Thymus (tissue), 11 donors: ENCODE results near the gene ROPN1L. TPM values are rescaled to one million over a fixed set of nuclear protein-coding genes. Genes with fewer than 3 reads are reported as not detected.
"Not testable (repeated sequence)": the region's sequence is repeated elsewhere in the genome, so short reads cannot be mapped to it uniquely, and the experiment has no call there.

Source experiments
- DNase-seq, 9 donors: peaks; one replicate each; pipeline ENCODE4 v3.0.0-alpha.2; 2013; ENCODE audit warnings: low spot score in 9 of 9, low read depth in 6 of 9, missing footprints in 1 of 9
- H3K27ac ChIP-seq, 2 donors: one replicate each; pipeline ENCODE4 v1.5.1; 2013; ENCODE audit warnings: control low read depth in 1 of 2, low read depth in 1 of 2, low read length in 1 of 2, mild to moderate bottlenecking in 1 of 2, moderate library complexity in 1 of 2
- H3K27me3 ChIP-seq, 2 donors: one replicate each; pipeline ENCODE4 v1.5.1; 2013; ENCODE audit warnings: low read length in 1 of 2; ENCODE audit not compliant: control insufficient read depth in 2 of 2, insufficient read depth in 1 of 2
- H3K36me3 ChIP-seq, 2 donors: one replicate each; pipeline ENCODE4 v1.5.1; 2013; ENCODE audit warnings: low read length in 1 of 2, mild to moderate bottlenecking in 1 of 2, moderate library complexity in 1 of 2; ENCODE audit not compliant: control insufficient read depth in 2 of 2, insufficient read depth in 2 of 2
- H3K4me1 ChIP-seq, 2 donors: one replicate each; pipeline ENCODE4 v1.5.1; 2013; ENCODE audit warnings: low read length in 2 of 2; ENCODE audit not compliant: control insufficient read depth in 2 of 2, insufficient read depth in 2 of 2
- H3K4me3 ChIP-seq, 2 donors: one replicate each; pipeline ENCODE4 v1.5.1; 2013; ENCODE audit warnings: low read length in 2 of 2, control low read depth in 1 of 2, mild to moderate bottlenecking in 1 of 2
- H3K9me3 ChIP-seq, 2 donors: one replicate each; pipeline ENCODE4 v1.5.1; 2013; ENCODE audit warnings: low read length in 1 of 2, mild to moderate bottlenecking in 1 of 2; ENCODE audit not compliant: control insufficient read depth in 2 of 2, insufficient read depth in 1 of 2
- WGBS: extraction: QIAGEN DNeasy Blood & Tissue Kit; methylation state at CpG from one replicate; pipeline ENCODE4 v1.1.7; 2013; 5-methylcytosine and 5-hydroxymethylcytosine counted together
- polyA plus RNA-seq: library from polyadenylated mRNA; stranded (reverse); fragments of 200-250 nt; gene quantifications from one replicate; pipeline ENCODE4 v1.2.3, GENCODE V29; 2013
- total RNA-seq: library from RNA; stranded (reverse); fragments of 120-200 nt; gene quantifications from one replicate; pipeline ENCODE4 v1.2.4, GENCODE V29; 2013
- donor health status: healthy.

ROPN1L gene
- total and polyA plus RNA-seq, 2 donors: 0.42 to 0.68 TPM

DNA sequence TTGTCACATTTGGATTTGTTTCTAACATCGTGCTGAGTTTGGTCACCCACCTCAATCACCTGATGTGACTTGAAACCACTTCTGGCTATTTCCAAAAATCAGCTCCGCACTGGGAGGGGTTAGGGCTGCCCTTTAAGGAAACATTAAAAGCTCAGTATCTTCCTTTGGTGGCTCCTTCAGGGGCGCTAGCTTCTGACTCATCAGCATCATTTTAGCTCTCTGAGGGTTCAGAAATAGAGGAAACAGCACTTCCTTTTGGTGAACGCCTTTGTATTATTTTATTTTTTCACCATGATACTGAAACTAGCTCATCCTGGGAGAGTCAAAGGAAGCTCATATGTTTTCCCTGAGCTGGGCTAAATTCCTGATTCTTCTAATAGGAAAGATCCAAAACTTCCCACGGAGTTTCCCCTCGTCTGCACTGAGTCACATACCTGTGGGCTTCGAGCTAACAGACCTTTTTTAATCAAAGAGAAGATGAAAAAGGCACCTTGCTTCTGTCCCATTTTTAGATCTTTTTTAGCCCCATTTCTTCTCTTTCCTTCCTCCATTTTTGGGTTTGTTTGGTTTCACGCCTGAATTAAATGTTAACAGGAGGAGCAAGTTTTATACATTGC is 48.2 kb downstream of the ROPN1L start:
- peaks cover 0 to 10% of the 10 kb centered on the region in 2 donors for H3K9me3 ChIP-seq
- H3K36me3 ChIP-seq: no peaks in the 10 kb centered on the region
- no peak overlapping the region for H3K4me3 ChIP-seq
- no peaks in the 10 kb centered on the region for H3K27me3 ChIP-seq
- WGBS: 22% methylated on average over 8 of the region's 8 CpGs
- no peaks in the 10 kb centered on the region for H3K4me1 ChIP-seq
- no peak overlapping the region for H3K27ac ChIP-seq
- DNase-seq: peak in 1 of 9 donors; percentile 18

DNA sequence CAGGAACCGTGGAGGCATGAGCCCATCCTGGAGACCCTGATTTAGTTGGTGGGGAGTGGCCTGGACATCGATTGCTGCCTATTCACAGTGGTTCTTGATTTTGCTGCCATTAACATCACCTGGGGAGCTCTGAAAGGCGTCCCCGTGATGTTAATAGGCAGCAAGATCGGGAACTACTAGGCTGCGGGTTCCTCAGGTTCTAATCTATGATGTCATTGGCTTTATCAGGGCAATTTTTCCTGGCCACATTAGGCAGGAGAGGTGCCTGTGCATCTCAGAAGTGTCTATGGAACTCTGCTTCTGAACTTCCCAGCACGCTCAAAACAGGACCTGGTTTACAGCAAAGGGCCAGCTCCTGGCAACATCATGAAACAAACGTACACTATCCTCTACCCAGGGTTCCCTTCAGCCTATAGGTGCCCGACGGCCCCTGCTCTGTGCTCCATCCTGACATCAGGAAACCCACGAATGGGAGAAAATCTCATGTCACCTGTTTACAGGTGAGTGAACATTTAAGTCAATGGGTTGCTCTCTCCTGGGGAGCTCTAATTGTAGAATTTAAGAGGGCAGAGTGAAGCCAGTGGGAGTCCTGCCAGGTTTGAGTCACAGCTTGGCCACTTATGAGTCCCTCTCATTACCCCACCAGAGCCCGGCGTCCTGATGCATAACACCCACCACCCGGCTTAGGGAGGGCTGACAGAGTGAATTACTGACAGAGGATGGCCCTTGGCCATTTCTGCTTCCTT is 49.4 kb downstream of the ROPN1L start:
- DNase-seq: no peak
- H3K9me3 ChIP-seq: peaks cover 0 to 12% of the 10 kb centered on the region in 2 donors
- no peaks in the 10 kb centered on the region for H3K36me3 ChIP-seq
- no peak overlapping the region for H3K27ac ChIP-seq
- no peaks in the 10 kb centered on the region for H3K4me1 ChIP-seq
- no peak overlapping the region for H3K4me3 ChIP-seq
- WGBS: 91% methylated on average over 14 of the region's 14 CpGs
- H3K27me3 ChIP-seq: no peaks in the 10 kb centered on the region

DNA sequence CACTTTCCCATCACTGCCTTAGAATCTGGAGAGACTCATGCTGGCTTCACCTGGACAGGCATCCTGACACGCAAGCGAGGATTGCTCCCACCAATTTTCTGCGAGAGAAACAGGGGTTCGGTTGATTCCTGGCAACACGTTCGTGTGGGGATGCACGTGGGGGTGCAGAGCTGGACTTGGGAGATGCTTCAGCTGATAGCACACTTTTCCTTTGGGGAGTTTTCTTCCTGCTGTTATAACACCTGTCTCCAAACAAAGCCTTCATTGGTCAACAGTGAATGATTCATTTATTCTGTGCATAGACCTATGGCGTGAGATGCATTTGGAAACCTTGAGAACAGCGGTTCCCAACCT is 50.0 kb downstream of the ROPN1L start:
- H3K4me1 ChIP-seq: no peaks in the 10 kb centered on the region
- no peak overlapping the region for H3K4me3 ChIP-seq
- WGBS: 99% methylated on average over 9 of the region's 9 CpGs
- DNase-seq: no peak
- H3K36me3 ChIP-seq: no peaks in the 10 kb centered on the region
- H3K27me3 ChIP-seq: no peaks in the 10 kb centered on the region
- peaks cover 0 to 12% of the 10 kb centered on the region in 2 donors for H3K9me3 ChIP-seq
- no peak overlapping the region for H3K27ac ChIP-seq

DNA sequence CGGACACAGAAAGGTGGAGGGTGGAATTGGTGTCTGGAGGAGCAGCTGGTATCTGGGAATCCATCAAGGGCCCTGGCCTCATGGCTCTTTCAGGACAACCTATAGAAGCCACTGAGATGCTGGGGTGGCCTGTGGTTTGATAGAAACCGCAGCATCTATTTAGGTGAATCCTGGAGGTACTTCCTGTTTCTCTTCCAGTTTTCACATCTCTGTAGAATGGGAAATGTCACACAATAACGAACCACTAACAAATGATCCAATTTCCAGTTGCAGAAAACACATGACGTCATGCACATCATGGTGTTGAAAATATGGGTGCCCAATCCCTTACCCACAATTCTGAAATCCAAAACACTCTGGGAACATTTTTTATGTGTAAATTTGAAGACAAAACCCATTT is 52.2 kb downstream of the ROPN1L start:
- Histone ChIP-seq H3K4me3 (no peak overlapping the region), H3K27me3 (no peaks in the 10 kb centered on the region), H3K4me1 (no peaks in the 10 kb centered on the region), H3K36me3 (no peaks in the 10 kb centered on the region), H3K27ac (no peak overlapping the region), H3K9me3 (peaks cover 0 to 12% of the 10 kb centered on the region in 2 donors)
- 80% methylated on average over 4 of the region's 4 CpGs for WGBS
- no peak for DNase-seq

DNA sequence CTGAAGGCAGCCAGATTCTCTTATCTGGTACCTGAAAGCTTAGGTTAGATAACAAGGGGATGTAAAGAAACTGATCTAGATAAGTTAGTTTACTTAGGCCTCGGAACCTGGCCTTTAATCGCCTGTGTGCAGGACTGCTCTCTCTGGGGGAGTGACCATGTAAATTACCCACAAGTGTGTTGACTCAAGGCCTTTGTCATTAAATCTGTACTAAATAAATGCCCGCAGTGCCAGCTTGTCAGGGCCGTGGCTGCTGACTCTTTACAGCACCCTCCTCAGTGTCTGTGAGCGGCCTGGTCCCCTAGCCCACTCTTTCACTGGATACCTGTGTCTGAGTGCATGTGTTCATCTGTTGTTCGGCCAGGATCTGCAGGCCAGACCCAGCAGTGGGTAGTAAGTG is 52.8 kb downstream of the ROPN1L start:
- WGBS: 97% methylated on average over 6 of the region's 6 CpGs
- not testable (repeated sequence) for H3K36me3 ChIP-seq, H3K4me3 ChIP-seq, H3K4me1 ChIP-seq, H3K27ac ChIP-seq, DNase-seq, H3K27me3 ChIP-seq
- H3K9me3 ChIP-seq: peaks cover 0 to 12% of the 10 kb centered on the region in 2 donors

DNA sequence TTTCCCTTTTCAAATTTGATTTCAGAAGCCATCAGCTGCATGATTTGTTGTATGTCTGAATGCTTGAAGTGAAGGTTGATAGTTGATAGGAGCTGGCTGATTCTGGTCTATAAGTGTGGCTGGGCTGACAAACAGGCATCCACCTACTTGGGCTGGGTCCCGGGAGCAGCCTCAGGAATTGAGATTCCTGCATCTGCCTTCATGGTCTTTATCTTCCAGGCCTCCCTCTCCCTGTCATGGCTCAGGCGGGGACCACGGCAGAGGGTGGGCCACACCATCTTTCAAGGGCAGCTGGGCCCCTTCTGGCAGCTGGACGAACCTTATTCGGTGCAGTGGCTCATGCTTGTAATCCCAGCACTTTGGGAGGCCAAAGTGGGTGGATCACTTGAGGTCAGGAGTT is 55.9 kb downstream of the ROPN1L start:
- H3K4me1 ChIP-seq: no peaks in the 10 kb centered on the region
- DNase-seq: no peak
- no peaks in the 10 kb centered on the region for H3K36me3 ChIP-seq
- WGBS: 86% methylated on average over 5 of the region's 5 CpGs
- H3K9me3 ChIP-seq: peaks cover 0 to 12% of the 10 kb centered on the region in 2 donors
- H3K27ac ChIP-seq: no peak overlapping the region
- H3K27me3 ChIP-seq: no peaks in the 10 kb centered on the region
- H3K4me3 ChIP-seq: no peak overlapping the region

DNA sequence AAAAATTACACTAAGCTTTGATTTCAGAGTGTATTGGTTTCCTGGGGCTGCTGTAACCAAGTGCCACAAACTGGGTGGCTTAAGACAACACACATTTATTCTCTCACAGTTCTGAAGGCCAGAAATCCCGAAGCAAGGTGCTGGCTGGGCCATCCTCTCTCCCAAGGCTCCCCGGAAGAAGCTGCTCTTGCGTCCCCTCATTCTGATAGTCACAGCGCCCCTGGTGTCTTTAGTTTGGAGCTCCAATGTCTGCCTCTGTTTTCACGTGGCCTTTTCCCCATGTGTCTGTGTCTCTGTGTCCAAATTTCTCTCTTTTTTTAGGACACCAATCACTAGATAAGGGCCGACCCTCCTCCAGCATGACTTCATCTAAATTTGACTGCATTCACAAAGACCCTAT is 56.7 kb downstream of the ROPN1L start:
- H3K27ac ChIP-seq: no peak overlapping the region
- H3K9me3 ChIP-seq: peaks cover 0 to 12% of the 10 kb centered on the region in 2 donors
- H3K4me1 ChIP-seq: no peaks in the 10 kb centered on the region
- no peaks in the 10 kb centered on the region for H3K27me3 ChIP-seq
- no peaks in the 10 kb centered on the region for H3K36me3 ChIP-seq
- 92% methylated on average over 6 of the region's 6 CpGs for WGBS
- H3K4me3 ChIP-seq: no peak overlapping the region
- DNase-seq: no peak

DNA sequence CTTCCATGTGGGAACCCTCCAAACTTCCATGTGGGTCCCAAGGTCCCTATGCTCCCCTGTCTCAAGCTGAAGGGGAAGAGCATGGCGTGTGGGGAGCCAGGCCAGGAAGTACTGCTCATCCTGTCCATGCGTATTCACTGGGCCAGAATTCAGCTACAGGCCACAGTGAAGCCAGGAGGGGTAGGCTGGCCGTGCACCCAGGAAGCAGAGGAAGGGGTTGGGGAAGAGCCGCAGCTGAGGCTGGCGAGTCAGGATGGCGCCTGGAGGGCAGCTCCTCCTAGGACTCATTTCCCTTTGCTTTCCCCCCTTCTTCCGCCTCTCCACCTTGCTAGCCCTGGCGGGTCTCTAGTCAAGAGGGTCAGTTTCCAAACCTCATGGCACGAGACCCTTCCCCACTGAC is 57.4 kb downstream of the ROPN1L start:
- Histone ChIP-seq H3K9me3 (peaks cover 0 to 9% of the 10 kb centered on the region in 2 donors), H3K27ac (no peak overlapping the region), H3K36me3 (no peaks in the 10 kb centered on the region), H3K4me3 (no peak overlapping the region), H3K4me1 (no peaks in the 10 kb centered on the region), H3K27me3 (no peaks in the 10 kb centered on the region)
- WGBS: 95% methylated on average over 9 of the region's 9 CpGs
- no peak for DNase-seq

DNA sequence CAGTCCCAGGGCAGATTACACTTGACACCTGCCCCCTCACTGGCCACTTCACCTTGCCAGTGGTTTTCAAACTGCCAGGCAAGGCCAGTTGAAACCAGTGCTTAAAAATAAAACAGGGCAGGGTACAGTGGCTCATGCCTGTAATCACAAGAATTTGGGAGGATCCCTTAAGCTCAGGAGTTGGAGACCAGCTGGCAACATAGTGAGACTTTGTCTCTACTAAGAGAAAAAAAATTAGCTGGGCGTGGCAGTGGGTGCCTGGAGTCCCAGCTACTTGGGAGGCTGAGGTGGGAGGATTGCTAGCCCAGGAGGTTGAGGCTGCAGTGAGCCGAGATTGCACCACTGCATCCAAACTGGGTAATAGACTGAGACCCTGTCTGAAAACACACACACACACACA is 58.1 kb downstream of the ROPN1L start:
- Histone ChIP-seq H3K36me3 (no peaks in the 10 kb centered on the region), H3K4me1 (no peaks in the 10 kb centered on the region), H3K27me3 (no peaks in the 10 kb centered on the region), H3K4me3 (no peak overlapping the region), H3K9me3 (peaks cover 0 to 4% of the 10 kb centered on the region in 2 donors), H3K27ac (no peak overlapping the region)
- no peak for DNase-seq
- 72% methylated on average over 2 of the region's 2 CpGs for WGBS
